GM12872 (cell line): ENCODE measurements around the gene LDB3.

Source experiments
- CTCF ChIP-seq: IDR thresholded peaks from 3 replicates; pipeline ENCODE4 v1.5.1; 2011; ENCODE audit warnings: low read depth, mild to moderate bottlenecking, low read length, moderate library complexity; ENCODE audit not compliant: insufficient read depth

LDB3 gene

GRCh38 chr10:86710987-86711512, 42.7 kb downstream of the LDB3 start:
- peak; percentile 84 for TF ChIP-seq CTCF

DNA sequence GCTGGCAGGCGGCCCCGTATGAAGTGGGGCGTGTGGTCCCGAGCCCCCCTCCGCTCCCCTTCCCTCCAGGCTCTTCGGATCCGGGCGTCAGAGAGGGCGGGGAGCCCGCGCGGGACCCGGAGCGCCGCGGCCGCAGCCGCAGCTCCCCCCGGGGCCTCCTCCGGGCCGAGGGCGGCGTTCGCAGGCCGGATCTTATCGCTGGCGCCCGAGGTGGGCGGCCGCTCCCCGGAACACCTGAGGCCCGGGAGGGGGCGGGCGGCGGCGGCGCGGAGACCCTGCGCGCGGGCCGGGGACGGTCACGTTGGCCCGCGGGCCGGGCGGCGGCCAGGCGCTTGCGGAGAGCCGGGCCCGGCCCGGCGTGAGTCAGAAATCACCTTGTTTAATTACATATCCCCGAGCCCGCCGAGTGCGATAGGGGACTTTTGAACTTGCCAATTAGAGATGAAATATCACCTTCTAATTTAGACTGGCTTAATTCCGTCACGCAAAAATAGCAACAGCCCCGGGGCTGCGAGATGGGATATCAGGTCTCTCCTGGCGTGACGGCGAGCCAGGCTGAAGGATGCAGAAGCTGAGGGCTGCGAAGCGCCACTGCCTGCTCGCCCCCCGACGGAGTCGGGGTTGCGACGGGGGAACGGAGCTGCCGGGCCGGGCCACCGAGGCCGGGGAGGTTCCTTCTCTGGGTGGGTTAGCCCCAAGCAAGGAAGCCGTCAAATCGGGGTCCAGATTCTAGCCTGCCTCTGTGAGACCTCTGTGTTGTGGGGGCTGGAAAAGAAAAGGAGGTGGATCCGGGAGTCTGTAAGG, 43.4 kb downstream of the LDB3 start:
- no peak for TF ChIP-seq CTCF

DNA sequence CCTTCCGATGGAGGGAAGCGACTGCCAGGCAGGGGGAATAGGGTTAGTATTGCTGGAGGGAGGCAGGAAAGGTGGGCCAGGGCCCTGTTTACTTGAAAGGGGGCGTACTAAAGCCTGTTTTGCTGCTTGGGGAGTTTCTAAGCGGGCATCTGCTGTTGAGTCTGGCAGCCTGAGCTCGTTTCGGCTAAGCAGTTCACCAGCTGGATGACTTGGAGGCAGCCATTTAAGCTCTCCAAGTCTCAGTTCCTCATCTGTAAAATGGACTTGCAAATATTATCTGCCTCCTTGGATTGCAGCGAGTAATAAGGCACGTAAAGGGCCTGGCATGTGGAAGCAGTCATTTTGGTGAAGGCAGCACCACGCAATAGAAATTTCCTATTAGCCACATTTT, 44.0 kb downstream of the LDB3 start:
- no peak for TF ChIP-seq CTCF

DNA sequence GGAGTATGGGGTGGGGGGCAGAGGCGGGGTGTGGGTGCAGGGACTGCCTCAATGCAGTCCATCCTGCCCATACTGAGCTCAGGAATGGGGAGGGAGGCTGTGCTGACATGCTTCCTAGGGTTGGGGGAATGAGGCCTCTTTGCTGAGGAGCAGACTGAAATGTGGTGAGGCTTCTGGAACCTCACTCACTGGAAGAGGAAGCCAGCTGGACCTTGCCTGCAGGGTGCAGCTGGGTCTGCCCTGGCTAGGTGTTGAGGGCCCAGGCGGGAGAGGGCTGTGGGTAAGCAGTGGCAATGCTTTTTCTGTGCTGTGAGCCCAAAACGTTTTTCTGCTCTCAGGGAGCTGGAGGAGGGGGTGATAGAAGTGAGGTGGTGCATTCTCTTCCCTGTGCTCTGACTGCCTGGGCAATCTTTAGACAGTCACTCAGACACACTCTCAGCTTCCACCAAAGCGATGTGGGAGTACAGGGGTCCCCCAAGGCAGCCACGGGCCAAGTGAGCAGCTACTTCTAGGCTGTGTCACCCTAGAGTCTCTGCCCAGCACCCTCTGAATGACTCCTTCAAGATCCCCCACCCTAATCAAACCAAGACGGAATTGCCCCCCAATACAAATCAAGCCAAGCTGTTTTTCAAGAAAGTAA, 47.0 kb downstream of the LDB3 start:
- TF ChIP-seq CTCF: no peak

GRCh38 chr10:86715836-86716235, 47.5 kb downstream of the LDB3 start:
- TF ChIP-seq CTCF: no peak

DNA sequence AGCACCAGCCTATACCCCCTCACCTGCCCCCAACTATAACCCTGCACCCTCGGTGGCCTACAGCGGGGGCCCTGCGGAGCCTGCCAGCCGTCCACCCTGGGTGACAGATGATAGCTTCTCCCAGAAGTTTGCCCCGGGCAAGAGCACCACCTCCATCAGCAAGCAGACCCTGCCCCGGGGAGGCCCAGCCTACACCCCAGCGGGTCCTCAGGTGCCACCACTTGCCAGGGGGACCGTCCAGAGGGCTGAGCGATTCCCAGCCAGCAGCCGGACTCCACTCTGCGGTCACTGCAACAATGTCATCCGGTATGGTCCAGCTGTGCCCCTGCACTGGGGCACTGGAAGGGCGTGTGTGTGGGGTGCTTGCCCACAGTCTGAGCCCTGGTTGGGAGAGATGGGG, 48.2 kb downstream of the LDB3 start:
- no peak for TF ChIP-seq CTCF

- no peak for TF ChIP-seq CTCF
These were observed 50.2 kb downstream of the LDB3 start for GRCh38 chr10:86718556-86718955.
